ENCODE measurements around the gene ELF3.

DNA sequence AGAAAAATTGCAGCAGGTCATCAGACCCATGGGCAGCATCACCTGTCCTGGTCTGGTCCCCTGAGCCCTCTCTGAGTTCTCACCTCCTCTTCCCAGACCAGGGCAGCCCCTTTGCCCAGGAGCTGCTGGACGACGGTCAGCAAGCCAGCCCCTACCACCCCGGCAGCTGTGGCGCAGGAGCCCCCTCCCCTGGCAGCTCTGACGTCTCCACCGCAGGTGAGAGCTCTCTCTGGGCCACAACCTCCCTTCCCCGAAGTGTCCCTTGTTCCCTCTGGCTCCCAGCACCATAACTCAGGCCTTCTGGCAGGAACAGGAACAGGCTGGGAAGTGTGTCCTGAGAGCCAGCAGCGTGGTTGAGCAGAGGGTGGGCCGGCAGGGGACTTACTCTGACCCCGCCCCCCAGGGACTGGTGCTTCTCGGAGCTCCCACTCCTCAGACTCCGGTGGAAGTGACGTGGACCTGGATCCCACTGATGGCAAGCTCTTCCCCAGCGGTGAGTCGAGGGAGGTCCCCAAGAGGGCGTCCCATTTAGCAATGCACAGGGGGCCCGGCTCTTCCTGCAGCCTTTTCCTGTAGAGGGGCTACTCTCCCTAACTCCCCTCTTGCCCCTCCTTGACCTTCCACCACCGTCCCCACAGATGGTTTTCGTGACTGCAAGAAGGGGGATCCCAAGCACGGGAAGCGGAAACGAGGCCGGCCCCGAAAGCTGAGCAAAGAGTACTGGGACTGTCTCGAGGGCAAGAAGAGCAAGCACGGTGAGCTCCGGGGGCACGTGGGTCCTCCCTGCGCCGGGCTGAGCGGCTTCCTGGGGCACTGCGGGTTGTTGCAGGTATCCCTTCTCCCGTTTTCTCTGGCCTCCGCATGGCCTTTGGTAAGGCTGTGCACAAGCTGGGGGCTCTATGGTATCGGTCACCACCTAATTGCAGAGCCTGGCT, 2.4 kb downstream of the ELF3 start:
- TF ChIP-seq EZH2phosphoT487 (IDR thresholded peaks at IDR 0.05) = no peak
- TF ChIP-seq EZH2 (IDR thresholded peaks at IDR 0.05) = no peak

Measured in neural progenitor cell (in vitro differentiated cells).